ENCODE data around the gene NXPH1.

- no peak for TF ChIP-seq SMC3 (conservative IDR thresholded peaks at IDR 0.05; ENCODE audit: poor library complexity)
- TF ChIP-seq, protein P1, sequence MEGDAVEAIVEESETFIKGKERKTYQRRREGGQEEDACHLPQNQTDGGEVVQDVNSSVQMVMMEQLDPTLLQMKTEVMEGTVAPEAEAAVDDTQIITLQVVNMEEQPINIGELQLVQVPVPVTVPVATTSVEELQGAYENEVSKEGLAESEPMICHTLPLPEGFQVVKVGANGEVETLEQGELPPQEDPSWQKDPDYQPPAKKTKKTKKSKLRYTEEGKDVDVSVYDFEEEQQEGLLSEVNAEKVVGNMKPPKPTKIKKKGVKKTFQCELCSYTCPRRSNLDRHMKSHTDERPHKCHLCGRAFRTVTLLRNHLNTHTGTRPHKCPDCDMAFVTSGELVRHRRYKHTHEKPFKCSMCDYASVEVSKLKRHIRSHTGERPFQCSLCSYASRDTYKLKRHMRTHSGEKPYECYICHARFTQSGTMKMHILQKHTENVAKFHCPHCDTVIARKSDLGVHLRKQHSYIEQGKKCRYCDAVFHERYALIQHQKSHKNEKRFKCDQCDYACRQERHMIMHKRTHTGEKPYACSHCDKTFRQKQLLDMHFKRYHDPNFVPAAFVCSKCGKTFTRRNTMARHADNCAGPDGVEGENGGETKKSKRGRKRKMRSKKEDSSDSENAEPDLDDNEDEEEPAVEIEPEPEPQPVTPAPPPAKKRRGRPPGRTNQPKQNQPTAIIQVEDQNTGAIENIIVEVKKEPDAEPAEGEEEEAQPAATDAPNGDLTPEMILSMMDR (IDR thresholded peaks at IDR 0.05; ENCODE audit: poor library complexity, severe bottlenecking) = no peak
- no peak for TF ChIP-seq EZH2 (IDR thresholded peaks at IDR 0.05; ENCODE audit: borderline replicate concordance, insufficient read depth, low read length, poor library complexity, severe bottlenecking)
These were observed 57.1 kb downstream of the NXPH1 start for GRCh38 chr7:8490391-8491045.

All from neural cell (in vitro differentiated cells).